HEK293 (cell line): ENCODE data around the gene RAB11A.

Source experiments
- IKZF3 ChIP-seq: fragments of 450-650 bp; IDR thresholded peaks from 2 replicates; pipeline ENCODE4 v1.5.0; 2018; ENCODE audit warnings: missing biosample characterization, mild to moderate bottlenecking, missing genetic modification characterization, moderate library complexity
- PRDM4 ChIP-seq: fragments of 450-650 bp; formaldehyde crosslinking; IDR thresholded peaks from 2 replicates; pipeline ENCODE4 v1.5.1; 2017; ENCODE audit warnings: missing biosample characterization, missing genetic modification characterization
- ZBTB20 ChIP-seq: fragments of 450-650 bp; formaldehyde crosslinking; IDR thresholded peaks from 2 replicates; pipeline ENCODE4 v1.5.1; 2016; ENCODE audit warnings: missing biosample characterization, missing genetic modification characterization
- ZNF184 ChIP-seq: fragments of 450-650 bp; IDR thresholded peaks from 2 replicates; pipeline ENCODE4 v1.5.1; 2018; ENCODE audit warnings: missing biosample characterization, mild to moderate bottlenecking, missing genetic modification characterization
- ZNF19 ChIP-seq: fragments of 450-650 bp; formaldehyde crosslinking; IDR thresholded peaks from 2 replicates; pipeline ENCODE4; 2016; ENCODE audit warnings: missing biosample characterization, missing genetic modification characterization, low read depth
- ZNF239 ChIP-seq: fragments of 450-650 bp; formaldehyde crosslinking; IDR thresholded peaks from 2 replicates; pipeline ENCODE4 v1.5.1; 2016; ENCODE audit warnings: missing biosample characterization, missing genetic modification characterization
- ZNF26 ChIP-seq: fragments of 450-650 bp; formaldehyde crosslinking; IDR thresholded peaks from 2 replicates; pipeline ENCODE4 v1.5.1; 2016; ENCODE audit warnings: missing biosample characterization, missing genetic modification characterization
- ZNF292 ChIP-seq: fragments of 450-650 bp; formaldehyde crosslinking; IDR thresholded peaks from 2 replicates; pipeline ENCODE4 v1.5.1; 2016; ENCODE audit warnings: low read depth, missing biosample characterization, missing genetic modification characterization, borderline replicate concordance
- ZNF354C ChIP-seq: fragments of 450-650 bp; formaldehyde crosslinking; IDR thresholded peaks from 2 replicates; pipeline ENCODE4 v1.5.1; 2016; ENCODE audit warnings: missing biosample characterization, missing genetic modification characterization, low read depth, borderline replicate concordance
- ZNF473 ChIP-seq: fragments of 450-650 bp; formaldehyde crosslinking; IDR thresholded peaks from 2 replicates; pipeline ENCODE4 v1.5.1; 2017; ENCODE audit warnings: missing biosample characterization, missing genetic modification characterization
- ZNF558 ChIP-seq: fragments of 450-650 bp; formaldehyde crosslinking; IDR thresholded peaks from 2 replicates; pipeline ENCODE4 v1.5.1; 2016; ENCODE audit warnings: missing biosample characterization, missing genetic modification characterization
- ZNF624 ChIP-seq: fragments of 450-650 bp; formaldehyde crosslinking; IDR thresholded peaks from 2 replicates; pipeline ENCODE4 v1.5.1; 2017; ENCODE audit warnings: missing biosample characterization, missing genetic modification characterization
- ZNF660 ChIP-seq: fragments of 450-650 bp; IDR thresholded peaks from 2 replicates; pipeline ENCODE4 v1.5.1; 2018; ENCODE audit warnings: missing biosample characterization, mild to moderate bottlenecking, missing genetic modification characterization
- ZNF747 ChIP-seq: fragments of 450-650 bp; formaldehyde crosslinking; IDR thresholded peaks from 2 replicates; pipeline ENCODE4 v1.5.1; 2016; ENCODE audit warnings: missing biosample characterization, missing genetic modification characterization
- ZSCAN4 ChIP-seq: fragments of 450-650 bp; formaldehyde crosslinking; IDR thresholded peaks from 2 replicates; pipeline ENCODE4 v1.5.1; 2017; ENCODE audit warnings: missing biosample characterization, missing genetic modification characterization
- TF ChIP-seq, protein P1 (sequence below): fragments of 450-650 bp; formaldehyde crosslinking; IDR thresholded peaks from 2 replicates; pipeline ENCODE4 v1.5.1; 2016; ENCODE audit warnings: missing biosample characterization, missing genetic modification characterization

RAB11A gene

GRCh38 chr15:65868546-65869125, 655 bp upstream of the RAB11A start (continued):
- TF ChIP-seq PRDM4 (tag by site-specific recombination) (peak; percentile 32; the same call in 1 of the 2 replicates), ZNF184 (tag by site-specific recombination) (0 out of 2 replicates have a peak, but pooled peaks have one; percentile 71), IKZF3 (tag by site-specific recombination) (no peak), ZBTB20 (tag by site-specific recombination) (no peak), ZNF26 (tag by site-specific recombination) (no peak), ZNF354C (tag by site-specific recombination) (no peak), ZNF624 (tag by site-specific recombination) (peak; percentile 74; the same call in 1 of the 2 replicates), ZSCAN4 (tag by site-specific recombination) (peak; percentile 66; the same call in 1 of the 2 replicates), ZNF19 (no peak), ZNF292 (tag by site-specific recombination) (no peak), ZNF558 (tag by site-specific recombination) (peak; percentile 80; the same call in 1 of the 2 replicates), ZNF747 (tag by site-specific recombination) (0 out of 2 replicates have a peak, but pooled peaks have one; percentile 76), ZNF660 (tag by site-specific recombination) (peak; percentile 89; the same call in 1 of the 2 replicates), ZNF239 (tag by site-specific recombination) (0 out of 2 replicates have a peak, but pooled peaks have one; percentile 14), ZNF473 (no peak)
- TF ChIP-seq, protein P1, sequence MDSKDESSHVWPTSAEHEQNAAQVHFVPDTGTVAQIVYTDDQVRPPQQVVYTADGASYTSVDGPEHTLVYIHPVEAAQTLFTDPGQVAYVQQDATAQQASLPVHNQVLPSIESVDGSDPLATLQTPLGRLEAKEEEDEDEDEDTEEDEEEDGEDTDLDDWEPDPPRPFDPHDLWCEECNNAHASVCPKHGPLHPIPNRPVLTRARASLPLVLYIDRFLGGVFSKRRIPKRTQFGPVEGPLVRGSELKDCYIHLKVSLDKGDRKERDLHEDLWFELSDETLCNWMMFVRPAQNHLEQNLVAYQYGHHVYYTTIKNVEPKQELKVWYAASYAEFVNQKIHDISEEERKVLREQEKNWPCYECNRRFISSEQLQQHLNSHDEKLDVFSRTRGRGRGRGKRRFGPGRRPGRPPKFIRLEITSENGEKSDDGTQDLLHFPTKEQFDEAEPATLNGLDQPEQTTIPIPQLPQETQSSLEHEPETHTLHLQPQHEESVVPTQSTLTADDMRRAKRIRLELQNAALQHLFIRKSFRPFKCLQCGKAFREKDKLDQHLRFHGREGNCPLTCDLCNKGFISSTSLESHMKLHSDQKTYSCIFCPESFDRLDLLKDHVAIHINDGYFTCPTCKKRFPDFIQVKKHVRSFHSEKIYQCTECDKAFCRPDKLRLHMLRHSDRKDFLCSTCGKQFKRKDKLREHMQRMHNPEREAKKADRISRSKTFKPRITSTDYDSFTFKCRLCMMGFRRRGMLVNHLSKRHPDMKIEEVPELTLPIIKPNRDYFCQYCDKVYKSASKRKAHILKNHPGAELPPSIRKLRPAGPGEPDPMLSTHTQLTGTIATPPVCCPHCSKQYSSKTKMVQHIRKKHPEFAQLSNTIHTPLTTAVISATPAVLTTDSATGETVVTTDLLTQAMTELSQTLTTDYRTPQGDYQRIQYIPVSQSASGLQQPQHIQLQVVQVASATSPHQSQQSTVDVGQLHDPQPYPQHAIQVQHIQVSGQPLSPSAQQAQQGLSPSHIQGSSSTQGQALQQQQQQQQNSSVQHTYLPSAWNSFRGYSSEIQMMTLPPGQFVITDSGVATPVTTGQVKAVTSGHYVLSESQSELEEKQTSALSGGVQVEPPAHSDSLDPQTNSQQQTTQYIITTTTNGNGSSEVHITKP (tag by site-specific recombination), result no peak
